SK-N-SH treated with all-trans-retinoic acid at 6 μM for 48 hours (cell line): ENCODE results near the gene OVCH2.

Experiments used
- ARNTL ChIP-seq: fragments of 450-650 bp; formaldehyde crosslinking; IDR thresholded peaks from 2 replicates; pipeline ENCODE4 v1.5.0; 2020; ENCODE audit warnings: low read depth, mild to moderate bottlenecking, moderate library complexity, borderline replicate concordance
- BACH2 ChIP-seq: fragments of 250-450 bp; sonication (Bioruptor Pico); IDR thresholded peaks from 2 replicates; pipeline ENCODE4 v1.9.0; 2021; ENCODE audit warnings: mild to moderate bottlenecking, borderline replicate concordance
- CREB5 ChIP-seq: fragments of 250-450 bp; sonication (Bioruptor Pico); IDR thresholded peaks from 2 replicates; pipeline ENCODE4 v1.5.1; 2020; ENCODE audit warnings: low read depth, mild to moderate bottlenecking, moderate library complexity
- PATZ1 ChIP-seq: fragments of 250-450 bp; sonication (Bioruptor Pico); IDR thresholded peaks from 2 replicates; pipeline ENCODE4 v1.8.0; 2020; ENCODE audit warnings: mild to moderate bottlenecking, moderate library complexity, borderline replicate concordance
- TSHZ2 ChIP-seq: fragments of 250-450 bp; sonication (Bioruptor Pico); IDR thresholded peaks from 2 replicates; pipeline ENCODE4 v1.5.0; 2020; ENCODE audit warnings: mild to moderate bottlenecking, moderate library complexity
- ZC3H10 ChIP-seq: fragments of 250-450 bp; sonication (Bioruptor Pico); IDR thresholded peaks from 2 replicates; pipeline ENCODE4 v1.5.1; 2021; ENCODE audit warnings: mild to moderate bottlenecking, moderate library complexity
- ZFP3 ChIP-seq: fragments of 250-450 bp; sonication (Bioruptor Pico); IDR thresholded peaks from 2 replicates; pipeline ENCODE4 v1.5.0; 2020; ENCODE audit warnings: mild to moderate bottlenecking, moderate library complexity
- ZFP30 ChIP-seq: fragments of 450-650 bp; formaldehyde crosslinking; IDR thresholded peaks from 2 replicates; pipeline ENCODE4 v1.5.0; 2022; ENCODE audit warnings: mild to moderate bottlenecking, moderate library complexity
- ZNF565 ChIP-seq: fragments of 450-650 bp; formaldehyde crosslinking; conservative IDR thresholded peaks from 2 replicates; pipeline ENCODE4 v1.5.0; 2020; ENCODE audit warnings: low read depth, mild to moderate bottlenecking, moderate library complexity
- ZNF70 ChIP-seq: fragments of 450-650 bp; formaldehyde crosslinking; IDR thresholded peaks from 2 replicates; pipeline ENCODE4 v1.5.0; 2020; ENCODE audit warnings: mild to moderate bottlenecking, moderate library complexity

DNA sequence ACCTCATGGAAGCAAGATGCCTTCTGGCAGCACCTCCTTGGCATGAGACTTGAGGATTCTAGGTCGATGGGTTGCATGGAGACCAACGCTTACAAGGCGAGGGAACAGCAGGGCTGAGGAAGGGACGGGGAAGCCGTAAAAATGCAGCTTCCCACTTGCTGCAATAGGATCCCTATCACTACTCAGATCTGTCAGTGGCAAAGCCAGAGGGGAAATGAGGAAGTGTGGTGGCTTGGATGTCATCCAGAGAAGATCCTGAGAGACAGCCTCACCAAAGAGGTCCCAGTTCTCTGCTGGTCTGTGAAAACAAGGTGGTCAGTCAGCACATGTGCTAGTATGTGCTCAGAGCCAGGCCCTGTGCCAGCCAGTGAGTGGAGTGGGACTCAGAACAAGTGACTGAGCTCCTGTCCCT lies 55.1 kb downstream of the OVCH2 start:
- TF ChIP-seq PATZ1 (CRISPR knock-in tag) (no peak), TSHZ2 (CRISPR knock-in tag) (no peak), ZFP30 (no peak), ARNTL (CRISPR knock-in tag) (no peak), ZNF70 (CRISPR knock-in tag) (no peak), CREB5 (CRISPR knock-in tag) (no peak), ZC3H10 (no peak), ZFP3 (no peak), BACH2 (CRISPR knock-in tag) (no peak), ZNF565 (CRISPR knock-in tag) (no peak)
